IPS DF 6.9 (cell line): ENCODE measurements around the gene ELFN2.

Source experiments
- DNase-seq: peaks from one replicate; pipeline ENCODE4 v3.0.0-alpha.2; 2013; ENCODE audit warnings: low read depth, low spot score
- H3K27ac ChIP-seq: one replicate; pipeline ENCODE4 v1.5.1; 2013; ENCODE audit warnings: low read length, control low read depth
- H3K27me3 ChIP-seq: 2 replicates; pipeline ENCODE4 v1.6.1; 2013; ENCODE audit warnings: mild to moderate bottlenecking, low read length; ENCODE audit not compliant: control insufficient read depth, insufficient read depth
- H3K36me3 ChIP-seq: 2 replicates; pipeline ENCODE4 v1.6.1; 2013; ENCODE audit warnings: low read length; ENCODE audit not compliant: control insufficient read depth, insufficient read depth
- H3K4me1 ChIP-seq: 2 replicates; pipeline ENCODE4 v1.6.1; 2013; ENCODE audit warnings: low read length; ENCODE audit not compliant: control insufficient read depth, insufficient read depth
- H3K4me3 ChIP-seq: 2 replicates; pipeline ENCODE4 v1.5.1; 2013; ENCODE audit warnings: mild to moderate bottlenecking, low read length
- H3K9me3 ChIP-seq: 2 replicates; pipeline ENCODE4 v1.6.1; 2013; ENCODE audit warnings: low read length, inconsistent platforms; ENCODE audit not compliant: control insufficient read depth, insufficient read depth
- WGBS: extraction: QIAGEN DNeasy Blood & Tissue Kit; methylation state at CpG from one replicate; pipeline ENCODE4 v1.1.7; 2013; ENCODE audit warnings: mixed read lengths, missing lambda C conversion rate; ENCODE audit not compliant: insufficient read length, insufficient coverage; 5-methylcytosine and 5-hydroxymethylcytosine counted together

ELFN2 gene

GRCh38 chr22:37454857-37455686 is 27.8 kb upstream of the ELFN2 start:
- Histone ChIP-seq H3K27ac (no peak overlapping the region), H3K4me1 (no peaks in the 10 kb centered on the region; the same call in 1 of the 2 replicates), H3K4me3 (no peak overlapping the region), H3K27me3 (no peaks in the 10 kb centered on the region), H3K9me3 (no peaks in the 10 kb centered on the region), H3K36me3 (no peaks in the 10 kb centered on the region)
- WGBS, result no CpG with 5 or more reads among the region's 21 CpGs
- no peak for DNase-seq

- WGBS, result no CpG with 5 or more reads among the region's 7 CpGs
- Histone ChIP-seq H3K4me1 (no peaks in the 10 kb centered on the region; the same call in 1 of the 2 replicates), H3K27me3 (no peaks in the 10 kb centered on the region), H3K27ac (no peak overlapping the region), H3K9me3 (no peaks in the 10 kb centered on the region), H3K36me3 (no peaks in the 10 kb centered on the region), H3K4me3 (no peak overlapping the region)
- no peak for DNase-seq
Observed at GRCh38 chr22:37453696-37454095, 26.4 kb upstream of the ELFN2 start.

- WGBS, result no CpG with 5 or more reads among the region's 1 CpG
- H3K27ac ChIP-seq, result no peak overlapping the region
Observed at GRCh38 chr22:37451218-37451617, 23.9 kb upstream of the ELFN2 start.

DNA sequence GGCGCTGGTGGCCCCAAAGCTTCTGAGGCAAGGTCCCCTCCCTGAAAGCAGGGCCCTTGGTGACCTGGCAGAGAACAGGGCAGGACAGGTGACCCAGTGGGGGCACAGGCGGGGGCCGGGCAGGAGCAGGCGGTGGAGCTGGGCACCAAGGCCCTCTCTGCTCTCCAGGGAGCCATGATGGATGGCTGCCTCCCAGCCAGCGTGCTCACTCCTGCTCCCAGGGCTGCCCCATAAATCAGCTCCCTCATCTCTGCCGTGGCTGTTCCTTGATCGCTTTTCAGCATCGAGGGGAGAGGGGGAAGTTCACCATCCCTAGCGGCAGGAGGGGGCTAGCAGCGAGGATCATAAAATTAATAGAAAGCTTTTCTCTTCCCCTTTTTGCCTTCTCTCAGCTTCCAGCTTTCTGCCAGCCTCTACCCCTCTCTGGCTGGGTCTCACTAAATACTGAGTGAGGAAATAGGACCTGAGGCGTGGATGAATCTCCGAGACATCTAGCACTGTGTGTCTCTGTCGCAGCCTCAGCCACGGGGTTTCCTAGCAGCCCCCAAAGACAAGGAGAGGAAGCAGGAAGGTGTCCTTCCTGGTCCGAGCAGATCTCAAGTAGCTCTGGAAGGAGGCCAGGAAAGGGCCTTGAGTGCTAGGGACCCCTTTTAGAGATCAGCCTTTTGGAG is 22.2 kb upstream of the ELFN2 start:
- H3K27me3 ChIP-seq, result no peaks in the 10 kb centered on the region
- no CpG with 5 or more reads among the region's 15 CpGs for WGBS
- H3K36me3 ChIP-seq, result no peaks in the 10 kb centered on the region
- H3K27ac ChIP-seq, result no peak overlapping the region
- H3K4me3 ChIP-seq, result no peak overlapping the region
- no peaks in the 10 kb centered on the region for H3K9me3 ChIP-seq
- DNase-seq, result no peak
- H3K4me1 ChIP-seq, result no peaks in the 10 kb centered on the region; the same call in 1 of the 2 replicates

More at GRCh38 chr22:37451218-37451617, 23.9 kb upstream of the ELFN2 start:
- Histone ChIP-seq H3K4me3 (no peak overlapping the region), H3K4me1 (no peaks in the 10 kb centered on the region; the same call in 1 of the 2 replicates), H3K27me3 (no peaks in the 10 kb centered on the region), H3K9me3 (no peaks in the 10 kb centered on the region), H3K36me3 (no peaks in the 10 kb centered on the region)
- no peak for DNase-seq

- Histone ChIP-seq H3K27me3 (no peaks in the 10 kb centered on the region), H3K27ac (no peak overlapping the region), H3K36me3 (no peaks in the 10 kb centered on the region), H3K4me1 (no peaks in the 10 kb centered on the region; the same call in 1 of the 2 replicates), H3K9me3 (no peaks in the 10 kb centered on the region), H3K4me3 (no peak overlapping the region)
- no peak for DNase-seq
- no CpG with 5 or more reads among the region's 18 CpGs for WGBS
Observed at GRCh38 chr22:37448516-37449127, 21.3 kb upstream of the ELFN2 start.

DNA sequence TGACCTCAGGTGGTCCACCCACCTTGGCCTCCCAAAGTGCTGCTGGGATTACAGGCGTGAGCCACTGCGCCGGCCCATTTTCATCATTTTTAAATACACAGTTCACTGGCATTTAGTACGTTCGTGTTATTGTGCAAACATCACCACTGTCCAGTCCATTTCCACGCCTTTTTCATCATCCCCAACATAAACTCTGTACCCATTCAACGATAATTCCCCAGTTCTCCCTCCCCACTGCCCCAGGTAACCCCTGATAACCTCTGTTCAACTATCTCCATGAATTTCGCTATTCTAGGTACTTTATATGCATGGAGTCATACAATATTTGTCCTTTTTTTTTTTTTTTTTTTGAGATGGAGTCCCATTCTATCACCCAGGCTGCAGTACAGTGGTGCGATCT is 18.2 kb upstream of the ELFN2 start:
- no peak for DNase-seq
- 100% methylated on average over 2 of the region's 9 CpGs for WGBS

GRCh38 chr22:37443977-37444376 is 16.7 kb upstream of the ELFN2 start:
- no peaks in the 10 kb centered on the region for H3K9me3 ChIP-seq
- no peaks in the 10 kb centered on the region for H3K36me3 ChIP-seq
- no peak overlapping the region for H3K27ac ChIP-seq
- DNase-seq, result no peak
- WGBS, result no CpG with 5 or more reads among the region's 7 CpGs
- no peak overlapping the region for H3K4me3 ChIP-seq
- H3K27me3 ChIP-seq, result no peaks in the 10 kb centered on the region
- H3K4me1 ChIP-seq, result no peaks in the 10 kb centered on the region

More for the DNA sequence above, 18.2 kb upstream of the ELFN2 start:
- no peaks in the 10 kb centered on the region for H3K27me3 ChIP-seq
- H3K4me1 ChIP-seq, result no peaks in the 10 kb centered on the region
- no peak overlapping the region for H3K4me3 ChIP-seq
- no peaks in the 10 kb centered on the region for H3K36me3 ChIP-seq
- H3K9me3 ChIP-seq, result no peaks in the 10 kb centered on the region
- no peak overlapping the region for H3K27ac ChIP-seq

DNA sequence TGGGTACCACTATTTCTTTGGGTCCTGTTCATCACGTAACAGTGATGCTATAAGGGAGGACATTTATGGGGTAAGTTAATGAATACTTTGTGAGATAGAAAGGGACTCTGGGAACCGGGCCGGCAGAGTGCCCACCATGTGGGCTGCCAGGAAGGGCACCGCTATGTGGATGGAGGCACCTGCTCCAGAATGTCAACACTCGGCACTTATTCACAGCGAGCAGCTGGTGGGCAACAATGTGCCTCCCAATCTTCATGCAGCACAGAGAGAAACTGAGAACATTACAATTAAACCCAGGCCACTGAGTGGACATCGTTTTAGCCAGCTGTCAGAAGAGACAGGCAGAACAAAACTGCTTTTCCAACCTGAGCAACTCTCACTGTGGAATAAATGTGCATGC is 15.8 kb upstream of the ELFN2 start:
- Histone ChIP-seq H3K27ac (no peak overlapping the region), H3K4me1 (no peaks in the 10 kb centered on the region), H3K27me3 (no peaks in the 10 kb centered on the region), H3K9me3 (no peaks in the 10 kb centered on the region), H3K4me3 (no peak overlapping the region), H3K36me3 (no peaks in the 10 kb centered on the region)
- no peak for DNase-seq
- no CpG with 5 or more reads among the region's 7 CpGs for WGBS

DNA sequence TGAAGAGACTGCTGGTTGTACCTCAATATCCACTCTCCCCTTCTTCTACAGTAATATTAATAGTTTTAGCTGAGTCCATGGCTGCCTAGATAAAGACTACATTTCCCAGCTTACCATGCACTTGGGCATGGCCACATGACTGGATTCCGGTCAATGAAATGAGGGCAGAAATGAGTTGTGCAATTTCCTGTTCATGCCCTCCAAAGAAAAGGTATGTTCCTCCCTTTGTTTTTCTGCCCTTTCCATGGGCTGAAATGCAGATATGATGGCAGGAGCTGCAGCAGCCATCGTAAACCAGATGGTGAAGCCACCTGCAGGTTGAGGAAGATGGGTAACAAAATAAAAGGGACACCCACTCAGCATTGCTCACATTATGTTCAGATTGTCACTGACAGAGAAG is 15.3 kb upstream of the ELFN2 start:
- H3K4me3 ChIP-seq, result no peak overlapping the region
- no peak for DNase-seq
- no peaks in the 10 kb centered on the region for H3K36me3 ChIP-seq
- H3K9me3 ChIP-seq, result no peaks in the 10 kb centered on the region
- no peaks in the 10 kb centered on the region for H3K27me3 ChIP-seq
- H3K4me1 ChIP-seq, result no peaks in the 10 kb centered on the region
- no CpG with 5 or more reads among the region's 2 CpGs for WGBS
- H3K27ac ChIP-seq, result no peak overlapping the region

- Histone ChIP-seq H3K27me3 (no peaks in the 10 kb centered on the region), H3K36me3 (no peaks in the 10 kb centered on the region), H3K4me3 (no peak overlapping the region), H3K4me1 (no peaks in the 10 kb centered on the region), H3K9me3 (no peaks in the 10 kb centered on the region), H3K27ac (no peak overlapping the region)
- DNase-seq, result no peak
- no CpG with 5 or more reads among the region's 8 CpGs for WGBS
Observed at GRCh38 chr22:37442135-37442534, 14.9 kb upstream of the ELFN2 start.
